WTC11 (cell line): ENCODE results near the gene PLTP. TPM values are rescaled to one million over a fixed set of nuclear protein-coding genes. Genes with fewer than 3 reads are reported as not detected.

Experiments used
- ATAC-seq: fragments of 200-7000 bp; cut with Tn5 transposase; 2 replicates; pipeline ENCODE4 v1.10.0; 2021; ENCODE audit warnings: mild to moderate bottlenecking, moderate library complexity
- CTCF ChIA-PET: fragments of 300-600 bp; sonication (Branson Sonifier 250); formaldehyde crosslinking; loops from one replicate; lab custom pipeline; 2021; ENCODE audit warnings: antibody characterized with exemption; lab: Charles Lee
- POLR2A ChIA-PET: fragments of 350-600 bp; sonication (Branson Sonifier 250); formaldehyde crosslinking; loops from one replicate; lab custom pipeline; 2021; ENCODE audit warnings: antibody characterized with exemption; lab: Charles Lee
- DNase-seq: peaks from one replicate; pipeline ENCODE4 v3.0.0; 2021; ENCODE audit warnings: low spot score
- H3K27ac Mint-ChIP-seq: 2 replicates; pipeline ENCODE4 v1.8.0; 2021; ENCODE audit warnings: mixed read lengths
- H3K27me3 Mint-ChIP-seq: 2 replicates; pipeline ENCODE4 v1.8.0; 2021; ENCODE audit warnings: low read depth, mild to moderate bottlenecking, moderate library complexity, mixed read lengths
- H3K36me3 Mint-ChIP-seq: 2 replicates; pipeline ENCODE4 v1.8.0; 2021; ENCODE audit warnings: mixed read lengths
- H3K4me1 Mint-ChIP-seq: 2 replicates; pipeline ENCODE4 v1.8.0; 2022; ENCODE audit warnings: mixed read lengths
- H3K4me3 Mint-ChIP-seq: 2 replicates; pipeline ENCODE4 v1.8.0; 2021; ENCODE audit warnings: mild to moderate bottlenecking, moderate library complexity, mixed read lengths
- H3K9me3 Mint-ChIP-seq: 2 replicates; pipeline ENCODE4 v1.8.0; 2021; ENCODE audit warnings: mixed read lengths
- CREB1 ChIP-seq: sonication (generic); formaldehyde crosslinking; IDR thresholded peaks from 2 replicates; pipeline ENCODE4 v1.8.0; 2023; ENCODE audit warnings: mild to moderate bottlenecking, missing genetic modification reagents
- CREM ChIP-seq: sonication (generic); formaldehyde crosslinking; IDR thresholded peaks from 2 replicates; pipeline ENCODE4 v1.8.1; 2022; ENCODE audit warnings: mild to moderate bottlenecking, missing genetic modification reagents, moderate library complexity
- ELF4 ChIP-seq: sonication (generic); formaldehyde crosslinking; IDR thresholded peaks from 2 replicates; pipeline ENCODE4 v1.8.1; 2022; ENCODE audit warnings: low read depth, mild to moderate bottlenecking, moderate library complexity, missing genetic modification reagents
- FOXJ3 ChIP-seq: sonication (generic); formaldehyde crosslinking; IDR thresholded peaks from 2 replicates; pipeline ENCODE4 v1.9.0; 2021; ENCODE audit warnings: missing genetic modification reagents, mild to moderate bottlenecking, borderline replicate concordance
- FOXP1 ChIP-seq: sonication (generic); formaldehyde crosslinking; IDR thresholded peaks from 2 replicates; pipeline ENCODE4 v1.8.0; 2022; ENCODE audit warnings: missing genetic modification reagents, mild to moderate bottlenecking, moderate library complexity, borderline replicate concordance
- GRHL2 ChIP-seq: fragments of 250-450 bp; sonication (Bioruptor Pico); IDR thresholded peaks from 2 replicates; pipeline ENCODE4 v1.8.0; 2022; ENCODE audit warnings: mild to moderate bottlenecking, moderate library complexity; ENCODE audit not compliant: insufficient replicate concordance, severe bottlenecking
- HMGA2 ChIP-seq: fragments of 250-450 bp; sonication (Bioruptor Pico); IDR thresholded peaks from 2 replicates; pipeline ENCODE4 v1.4.0; 2021; ENCODE audit warnings: mild to moderate bottlenecking, moderate library complexity
- JUN ChIP-seq: sonication (generic); formaldehyde crosslinking; IDR thresholded peaks from 2 replicates; pipeline ENCODE4 v1.8.0; 2023; ENCODE audit warnings: mild to moderate bottlenecking, missing genetic modification reagents
- MXD4 ChIP-seq: fragments of 250-450 bp; sonication (Bioruptor Pico); IDR thresholded peaks from 2 replicates; pipeline ENCODE4 v1.8.0; 2021; ENCODE audit warnings: mild to moderate bottlenecking, moderate library complexity, borderline replicate concordance
- NFYB ChIP-seq: sonication (generic); formaldehyde crosslinking; conservative IDR thresholded peaks from 2 replicates; pipeline ENCODE4 v1.8.0; 2022; ENCODE audit warnings: low read depth, missing genetic modification reagents
- RELA ChIP-seq: sonication (generic); formaldehyde crosslinking; IDR thresholded peaks from 2 replicates; pipeline ENCODE4 v1.8.1; 2022; ENCODE audit warnings: missing genetic modification reagents, mild to moderate bottlenecking, borderline replicate concordance
- SMAD3 ChIP-seq: sonication (generic); formaldehyde crosslinking; IDR thresholded peaks from 2 replicates; pipeline ENCODE4 v1.8.0; 2022; ENCODE audit warnings: missing genetic modification reagents, mild to moderate bottlenecking, borderline replicate concordance
- SP1 ChIP-seq: sonication (generic); formaldehyde crosslinking; conservative IDR thresholded peaks from 2 replicates; pipeline ENCODE4 v1.8.1; 2022; ENCODE audit warnings: missing genetic modification reagents
- ZBTB21 ChIP-seq: sonication (generic); formaldehyde crosslinking; IDR thresholded peaks from 2 replicates; pipeline ENCODE4 v1.8.1; 2023; ENCODE audit warnings: mild to moderate bottlenecking, missing genetic modification reagents, borderline replicate concordance
- ZNF138 ChIP-seq: sonication (generic); formaldehyde crosslinking; conservative IDR thresholded peaks from 2 replicates; pipeline ENCODE4 v1.8.1; 2022; ENCODE audit warnings: mild to moderate bottlenecking, moderate library complexity, missing genetic modification reagents
- ZNF263 ChIP-seq: sonication (generic); formaldehyde crosslinking; IDR thresholded peaks from 2 replicates; pipeline ENCODE4 v1.8.1; 2022; ENCODE audit warnings: low read depth, mild to moderate bottlenecking, moderate library complexity, missing genetic modification reagents
- ZNF423 ChIP-seq: fragments of 250-450 bp; sonication (Bioruptor Pico); IDR thresholded peaks from 2 replicates; pipeline ENCODE4 v2.1.2; 2022; ENCODE audit warnings: mild to moderate bottlenecking, moderate library complexity
- total RNA-seq: library from RNA; stranded (reverse); gene quantifications from 3 replicates; pipeline ENCODE4 v1.2.3, GENCODE V29; 2021
- TF ChIP-seq, protein P1 (sequence below): sonication (generic); formaldehyde crosslinking; IDR thresholded peaks from 2 replicates; pipeline ENCODE4 v1.8.1; 2022; ENCODE audit warnings: missing genetic modification reagents, borderline replicate concordance
- TF ChIP-seq, protein P2 (sequence below): sonication (generic); formaldehyde crosslinking; conservative IDR thresholded peaks from 2 replicates; pipeline ENCODE4 v1.8.1; 2023; ENCODE audit warnings: mild to moderate bottlenecking, low read depth, missing genetic modification reagents, moderate library complexity
- TF ChIP-seq, protein P3 (sequence below): sonication (generic); formaldehyde crosslinking; IDR thresholded peaks from 2 replicates; pipeline ENCODE4 v1.8.0; 2022; ENCODE audit warnings: mild to moderate bottlenecking, missing genetic modification reagents
- TF ChIP-seq, protein P4 (sequence below): sonication (generic); formaldehyde crosslinking; IDR thresholded peaks from 2 replicates; pipeline ENCODE4 v1.8.1; 2023; ENCODE audit warnings: mild to moderate bottlenecking, moderate library complexity, missing genetic modification reagents
- TF ChIP-seq, protein P5 (sequence below): sonication (generic); formaldehyde crosslinking; IDR thresholded peaks from 2 replicates; pipeline ENCODE4 v1.8.1; 2022; ENCODE audit warnings: low read depth, mild to moderate bottlenecking, moderate library complexity, missing genetic modification reagents, borderline replicate concordance
- TF ChIP-seq, protein P6 (sequence below): sonication (generic); formaldehyde crosslinking; IDR thresholded peaks from 2 replicates; pipeline ENCODE4 v1.8.1; 2023; ENCODE audit warnings: mild to moderate bottlenecking, missing genetic modification reagents
- TF ChIP-seq, protein P7 (sequence below): sonication (generic); formaldehyde crosslinking; IDR thresholded peaks from 2 replicates; pipeline ENCODE4 v1.8.0; 2022; ENCODE audit warnings: mild to moderate bottlenecking, missing genetic modification reagents
- TF ChIP-seq, protein P8 (sequence below): fragments of 250-450 bp; sonication (Bioruptor Pico); IDR thresholded peaks from 2 replicates; pipeline ENCODE4 v1.9.0; 2021; ENCODE audit warnings: moderate library complexity, mild to moderate bottlenecking, inconsistent platforms, borderline replicate concordance

PLTP gene
- total RNA-seq, 1 experiment from 2014 or later: 109 TPM

DNA sequence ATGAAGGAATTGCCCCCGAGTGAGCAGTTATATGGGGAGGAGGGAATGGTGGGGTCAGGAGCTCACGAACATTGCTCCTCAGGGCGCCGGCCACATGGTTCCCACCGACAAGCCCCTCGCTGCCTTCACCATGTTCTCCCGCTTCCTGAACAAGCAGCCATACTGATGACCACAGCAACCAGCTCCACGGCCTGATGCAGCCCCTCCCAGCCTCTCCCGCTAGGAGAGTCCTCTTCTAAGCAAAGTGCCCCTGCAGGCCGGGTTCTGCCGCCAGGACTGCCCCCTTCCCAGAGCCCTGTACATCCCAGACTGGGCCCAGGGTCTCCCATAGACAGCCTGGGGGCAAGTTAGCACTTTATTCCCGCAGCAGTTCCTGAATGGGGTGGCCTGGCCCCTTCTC lies 13.7 kb downstream of the PLTP start (continued):
- TF ChIP-seq, protein P1, sequence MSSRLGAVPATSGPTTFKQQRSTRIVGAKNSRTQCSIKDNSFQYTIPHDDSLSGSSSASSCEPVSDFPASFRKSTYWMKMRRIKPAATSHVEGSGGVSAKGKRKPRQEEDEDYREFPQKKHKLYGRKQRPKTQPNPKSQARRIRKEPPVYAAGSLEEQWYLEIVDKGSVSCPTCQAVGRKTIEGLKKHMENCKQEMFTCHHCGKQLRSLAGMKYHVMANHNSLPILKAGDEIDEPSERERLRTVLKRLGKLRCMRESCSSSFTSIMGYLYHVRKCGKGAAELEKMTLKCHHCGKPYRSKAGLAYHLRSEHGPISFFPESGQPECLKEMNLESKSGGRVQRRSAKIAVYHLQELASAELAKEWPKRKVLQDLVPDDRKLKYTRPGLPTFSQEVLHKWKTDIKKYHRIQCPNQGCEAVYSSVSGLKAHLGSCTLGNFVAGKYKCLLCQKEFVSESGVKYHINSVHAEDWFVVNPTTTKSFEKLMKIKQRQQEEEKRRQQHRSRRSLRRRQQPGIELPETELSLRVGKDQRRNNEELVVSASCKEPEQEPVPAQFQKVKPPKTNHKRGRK (CRISPR knock-in tag): no peak
- TF ChIP-seq CREB1 (CRISPR knock-in tag): no peak

DNA sequence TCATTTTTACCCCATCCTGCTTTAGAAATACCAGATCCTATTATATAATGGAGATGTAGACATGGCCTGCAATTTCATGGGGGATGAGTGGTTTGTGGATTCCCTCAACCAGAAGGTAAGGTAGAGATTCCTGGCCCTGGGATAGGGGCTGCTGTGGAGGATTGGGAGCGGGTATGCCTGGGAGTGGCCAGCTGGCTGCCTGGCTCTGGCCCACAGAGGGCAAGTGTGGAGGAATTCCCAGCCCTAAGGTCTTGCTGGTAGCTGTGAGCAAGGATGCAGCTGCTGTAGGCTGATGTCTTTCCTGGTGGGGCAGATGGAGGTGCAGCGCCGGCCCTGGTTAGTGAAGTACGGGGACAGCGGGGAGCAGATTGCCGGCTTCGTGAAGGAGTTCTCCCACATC lies 14.3 kb downstream of the PLTP start:
- DNase-seq (no peak), ATAC-seq (no peak)
- Mint-ChIP-seq H3K36me3 (peaks cover 30% of the 10 kb centered on the region), H3K4me1 (no peaks in the 10 kb centered on the region), H3K27ac (no peak overlapping the region), H3K9me3 (no peaks in the 10 kb centered on the region), H3K4me3 (no peak overlapping the region), H3K27me3 (no peaks in the 10 kb centered on the region)
- ChIA-PET CTCF (interaction anchor here (1.4 kb wide), 1 partner anchor 8 kb away, joined by 8 read pairs; no protein-coding TSS in a partner anchor), POLR2A (no interaction called here)
- TF ChIP-seq ZBTB21 (no peak), ZNF423 (CRISPR knock-in tag) (no peak), FOXP1 (no peak), ZNF138 (no peak), RELA (CRISPR knock-in tag) (no peak), SMAD3 (CRISPR knock-in tag) (no peak), GRHL2 (CRISPR knock-in tag) (no peak)
- TF ChIP-seq, protein P2, sequence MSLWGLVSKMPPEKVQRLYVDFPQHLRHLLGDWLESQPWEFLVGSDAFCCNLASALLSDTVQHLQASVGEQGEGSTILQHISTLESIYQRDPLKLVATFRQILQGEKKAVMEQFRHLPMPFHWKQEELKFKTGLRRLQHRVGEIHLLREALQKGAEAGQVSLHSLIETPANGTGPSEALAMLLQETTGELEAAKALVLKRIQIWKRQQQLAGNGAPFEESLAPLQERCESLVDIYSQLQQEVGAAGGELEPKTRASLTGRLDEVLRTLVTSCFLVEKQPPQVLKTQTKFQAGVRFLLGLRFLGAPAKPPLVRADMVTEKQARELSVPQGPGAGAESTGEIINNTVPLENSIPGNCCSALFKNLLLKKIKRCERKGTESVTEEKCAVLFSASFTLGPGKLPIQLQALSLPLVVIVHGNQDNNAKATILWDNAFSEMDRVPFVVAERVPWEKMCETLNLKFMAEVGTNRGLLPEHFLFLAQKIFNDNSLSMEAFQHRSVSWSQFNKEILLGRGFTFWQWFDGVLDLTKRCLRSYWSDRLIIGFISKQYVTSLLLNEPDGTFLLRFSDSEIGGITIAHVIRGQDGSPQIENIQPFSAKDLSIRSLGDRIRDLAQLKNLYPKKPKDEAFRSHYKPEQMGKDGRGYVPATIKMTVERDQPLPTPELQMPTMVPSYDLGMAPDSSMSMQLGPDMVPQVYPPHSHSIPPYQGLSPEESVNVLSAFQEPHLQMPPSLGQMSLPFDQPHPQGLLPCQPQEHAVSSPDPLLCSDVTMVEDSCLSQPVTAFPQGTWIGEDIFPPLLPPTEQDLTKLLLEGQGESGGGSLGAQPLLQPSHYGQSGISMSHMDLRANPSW (CRISPR knock-in tag): no peak
- TF ChIP-seq, protein P3, sequence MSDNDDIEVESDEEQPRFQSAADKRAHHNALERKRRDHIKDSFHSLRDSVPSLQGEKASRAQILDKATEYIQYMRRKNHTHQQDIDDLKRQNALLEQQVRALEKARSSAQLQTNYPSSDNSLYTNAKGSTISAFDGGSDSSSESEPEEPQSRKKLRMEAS (CRISPR knock-in tag): no peak
- TF ChIP-seq, protein P4, sequence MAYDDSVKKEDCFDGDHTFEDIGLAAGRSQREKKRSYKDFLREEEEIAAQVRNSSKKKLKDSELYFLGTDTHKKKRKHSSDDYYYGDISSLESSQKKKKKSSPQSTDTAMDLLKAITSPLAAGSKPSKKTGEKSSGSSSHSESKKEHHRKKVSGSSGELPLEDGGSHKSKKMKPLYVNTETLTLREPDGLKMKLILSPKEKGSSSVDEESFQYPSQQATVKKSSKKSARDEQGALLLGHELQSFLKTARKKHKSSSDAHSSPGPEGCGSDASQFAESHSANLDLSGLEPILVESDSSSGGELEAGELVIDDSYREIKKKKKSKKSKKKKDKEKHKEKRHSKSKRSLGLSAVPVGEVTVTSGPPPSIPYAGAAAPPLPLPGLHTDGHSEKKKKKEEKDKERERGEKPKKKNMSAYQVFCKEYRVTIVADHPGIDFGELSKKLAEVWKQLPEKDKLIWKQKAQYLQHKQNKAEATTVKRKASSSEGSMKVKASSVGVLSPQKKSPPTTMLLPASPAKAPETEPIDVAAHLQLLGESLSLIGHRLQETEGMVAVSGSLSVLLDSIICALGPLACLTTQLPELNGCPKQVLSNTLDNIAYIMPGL (CRISPR knock-in tag): no peak

DNA sequence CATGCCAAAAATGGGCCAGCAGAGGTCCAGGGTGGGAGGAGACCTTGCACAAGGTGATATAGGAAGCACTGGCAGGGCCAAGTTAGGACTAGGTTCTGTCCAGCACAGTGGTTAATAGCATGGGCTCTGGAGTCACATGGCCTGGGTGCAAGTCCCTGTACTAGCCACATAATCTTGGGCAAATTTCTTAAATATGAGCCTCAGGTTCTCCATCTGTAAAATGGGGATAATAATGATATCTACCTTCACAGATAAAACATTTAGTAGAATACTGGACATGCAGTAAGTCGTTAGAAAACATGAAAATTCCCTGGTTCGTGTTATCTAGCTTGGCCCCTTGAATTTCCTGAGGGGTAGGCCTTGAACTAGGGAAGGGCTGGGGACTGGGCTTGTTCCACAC lies 14.7 kb downstream of the PLTP start:
- H3K27me3 Mint-ChIP-seq: no peaks in the 10 kb centered on the region
- H3K4me1 Mint-ChIP-seq: peaks cover 2% of the 10 kb centered on the region
- H3K36me3 Mint-ChIP-seq: peaks cover 28% of the 10 kb centered on the region
- ChIA-PET POLR2A (no interaction called here), CTCF (no interaction called here)
- H3K9me3 Mint-ChIP-seq: no peaks in the 10 kb centered on the region
- ATAC-seq: no peak
- H3K4me3 Mint-ChIP-seq: no peak overlapping the region
- no peak for DNase-seq
- H3K27ac Mint-ChIP-seq: no peak overlapping the region
- TF ChIP-seq ZNF423 (CRISPR knock-in tag) (no peak), MXD4 (CRISPR knock-in tag) (no peak), SP1 (CRISPR knock-in tag) (no peak), NFYB (no peak), CREM (CRISPR knock-in tag) (no peak), ZNF263 (no peak), JUN (CRISPR knock-in tag) (no peak), ELF4 (CRISPR knock-in tag) (no peak), FOXJ3 (CRISPR knock-in tag) (no peak), HMGA2 (no peak)
- TF ChIP-seq, protein P5, sequence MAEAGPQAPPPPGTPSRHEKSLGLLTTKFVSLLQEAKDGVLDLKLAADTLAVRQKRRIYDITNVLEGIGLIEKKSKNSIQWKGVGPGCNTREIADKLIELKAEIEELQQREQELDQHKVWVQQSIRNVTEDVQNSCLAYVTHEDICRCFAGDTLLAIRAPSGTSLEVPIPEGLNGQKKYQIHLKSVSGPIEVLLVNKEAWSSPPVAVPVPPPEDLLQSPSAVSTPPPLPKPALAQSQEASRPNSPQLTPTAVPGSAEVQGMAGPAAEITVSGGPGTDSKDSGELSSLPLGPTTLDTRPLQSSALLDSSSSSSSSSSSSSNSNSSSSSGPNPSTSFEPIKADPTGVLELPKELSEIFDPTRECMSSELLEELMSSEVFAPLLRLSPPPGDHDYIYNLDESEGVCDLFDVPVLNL (CRISPR knock-in tag): no peak
- TF ChIP-seq, protein P6, sequence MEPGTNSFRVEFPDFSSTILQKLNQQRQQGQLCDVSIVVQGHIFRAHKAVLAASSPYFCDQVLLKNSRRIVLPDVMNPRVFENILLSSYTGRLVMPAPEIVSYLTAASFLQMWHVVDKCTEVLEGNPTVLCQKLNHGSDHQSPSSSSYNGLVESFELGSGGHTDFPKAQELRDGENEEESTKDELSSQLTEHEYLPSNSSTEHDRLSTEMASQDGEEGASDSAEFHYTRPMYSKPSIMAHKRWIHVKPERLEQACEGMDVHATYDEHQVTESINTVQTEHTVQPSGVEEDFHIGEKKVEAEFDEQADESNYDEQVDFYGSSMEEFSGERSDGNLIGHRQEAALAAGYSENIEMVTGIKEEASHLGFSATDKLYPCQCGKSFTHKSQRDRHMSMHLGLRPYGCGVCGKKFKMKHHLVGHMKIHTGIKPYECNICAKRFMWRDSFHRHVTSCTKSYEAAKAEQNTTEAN: no peak
- TF ChIP-seq, protein P7, sequence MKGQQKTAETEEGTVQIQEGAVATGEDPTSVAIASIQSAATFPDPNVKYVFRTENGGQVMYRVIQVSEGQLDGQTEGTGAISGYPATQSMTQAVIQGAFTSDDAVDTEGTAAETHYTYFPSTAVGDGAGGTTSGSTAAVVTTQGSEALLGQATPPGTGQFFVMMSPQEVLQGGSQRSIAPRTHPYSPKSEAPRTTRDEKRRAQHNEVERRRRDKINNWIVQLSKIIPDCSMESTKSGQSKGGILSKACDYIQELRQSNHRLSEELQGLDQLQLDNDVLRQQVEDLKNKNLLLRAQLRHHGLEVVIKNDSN (CRISPR knock-in tag): no peak
- TF ChIP-seq, protein P8, sequence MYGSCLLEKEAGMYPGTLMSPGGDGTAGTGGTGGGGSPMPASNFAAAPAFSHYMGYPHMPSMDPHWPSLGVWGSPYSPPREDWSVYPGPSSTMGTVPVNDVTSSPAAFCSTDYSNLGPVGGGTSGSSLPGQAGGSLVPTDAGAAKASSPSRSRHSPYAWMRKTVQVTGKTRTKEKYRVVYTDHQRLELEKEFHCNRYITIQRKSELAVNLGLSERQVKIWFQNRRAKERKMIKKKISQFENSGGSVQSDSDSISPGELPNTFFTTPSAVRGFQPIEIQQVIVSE (CRISPR knock-in tag): no peak
